GM23248 (cell line): ENCODE data around the gene SRPK2.

Experiments used
- EZH2 ChIP-seq: fragments of 200-600 bp; sonication (generic); IDR thresholded peaks from 2 replicates; pipeline ENCODE4 v1.6.1; 2018; ENCODE audit warnings: antibody characterized with exemption, mild to moderate bottlenecking; ENCODE audit not compliant: insufficient read depth, poor library complexity, severe bottlenecking
- EZH2phosphoT487 ChIP-seq: fragments of 200-600 bp; sonication (generic); IDR thresholded peaks from 2 replicates; pipeline ENCODE4 v1.6.1; 2018; ENCODE audit warnings: antibody characterized with exemption, moderate library complexity, mild to moderate bottlenecking, low read depth; ENCODE audit not compliant: insufficient read depth

- TF ChIP-seq EZH2 (no peak), EZH2phosphoT487 (no peak)
Measured at GRCh38 chr7:105199386-105199785, 189.3 kb downstream of the SRPK2 start.
